Hepatocyte (in vitro differentiated cells): Measurements from ENCODE around the gene ZNF652. TPM values are rescaled to one million over a fixed set of nuclear protein-coding genes. Genes with fewer than 3 reads are reported as not detected.

Experiments
- DNase-seq: peaks from one replicate; pipeline ENCODE4 v3.0.0-alpha.2; 2016; ENCODE audit warnings: low spot score
- H2AFZ ChIP-seq: fragments of 200-600 bp; sonication (generic); 2 replicates; pipeline ENCODE4 v1.6.0; 2016; ENCODE audit warnings: antibody characterized with exemption, mild to moderate bottlenecking
- H3K27ac ChIP-seq: fragments of 200-600 bp; sonication (generic); 2 replicates; pipeline ENCODE4 v1.5.1; 2016; ENCODE audit warnings: mild to moderate bottlenecking
- H3K27me3 ChIP-seq: fragments of 200-600 bp; sonication (generic); 2 replicates; pipeline ENCODE4 v1.6.1; 2016
- H3K36me3 ChIP-seq: fragments of 200-600 bp; sonication (generic); replicated peaks from 2 replicates; pipeline ENCODE4 v1.5.1; 2016; ENCODE audit warnings: low read depth; ENCODE audit not compliant: insufficient read depth
- H3K4me1 ChIP-seq: fragments of 200-600 bp; sonication (generic); 2 replicates; pipeline ENCODE4 v1.5.1; 2016; ENCODE audit warnings: mild to moderate bottlenecking, moderate library complexity; ENCODE audit not compliant: insufficient read depth
- H3K4me2 ChIP-seq: fragments of 200-600 bp; sonication (generic); 2 replicates; pipeline ENCODE4 v1.6.0; 2016
- H3K4me3 ChIP-seq: fragments of 200-600 bp; sonication (generic); 2 replicates; pipeline ENCODE4 v1.5.1; 2016; ENCODE audit warnings: mild to moderate bottlenecking
- H3K79me2 ChIP-seq: fragments of 200-600 bp; sonication (generic); 2 replicates; pipeline ENCODE4 v1.6.0; 2017; ENCODE audit warnings: mild to moderate bottlenecking
- H3K9me2 ChIP-seq: fragments of 200-600 bp; sonication (generic); replicated peaks from 2 replicates; pipeline ENCODE4 v1.6.0; 2017; ENCODE audit warnings: mild to moderate bottlenecking; ENCODE audit not compliant: insufficient read depth
- H3K9me3 ChIP-seq: fragments of 200-600 bp; sonication (generic); 2 replicates; pipeline ENCODE4 v1.5.1; 2016; ENCODE audit warnings: low read depth, mild to moderate bottlenecking
- H4K20me1 ChIP-seq: fragments of 200-600 bp; sonication (generic); 2 replicates; pipeline ENCODE4 v1.6.0; 2016; ENCODE audit warnings: mild to moderate bottlenecking; ENCODE audit not compliant: insufficient read depth, poor library complexity, severe bottlenecking
- CTCF ChIP-seq: fragments of 200-600 bp; sonication (generic); IDR thresholded peaks from 2 replicates; pipeline ENCODE4 v1.5.1; 2016; ENCODE audit warnings: antibody characterized with exemption, mild to moderate bottlenecking; ENCODE audit not compliant: poor library complexity
- EZH2 ChIP-seq: fragments of 200-600 bp; sonication (generic); IDR thresholded peaks from 2 replicates; pipeline ENCODE4 v1.6.1; 2016; ENCODE audit warnings: antibody characterized with exemption, mild to moderate bottlenecking, borderline replicate concordance
- EZH2phosphoT487 ChIP-seq: fragments of 200-600 bp; sonication (generic); IDR thresholded peaks from one replicate; pipeline ENCODE4 v1.6.1; 2018; ENCODE audit warnings: antibody characterized with exemption, mild to moderate bottlenecking, low read depth, moderate library complexity; ENCODE audit not compliant: unreplicated experiment, severe bottlenecking
- WGBS: methylation state at CpG from one replicate; pipeline ENCODE4 v1.1.6; 2016; ENCODE audit warnings: low lambda C conversion rate; ENCODE audit errors: missing lambda C conversion rate; 5-methylcytosine and 5-hydroxymethylcytosine counted together
- polyA plus RNA-seq: library from polyadenylated mRNA; unstranded; fragments of >200 nt; fragmentation: Nextera tagmentation; extraction: Ambion mirVana; gene quantifications from 2 replicates; pipeline ENCODE4 v1.2.1, GENCODE V29; 2016
- total RNA-seq: library from RNA; depleted of rRNA; stranded (reverse); fragments of >200 nt; gene quantifications from 2 replicates; pipeline ENCODE4 v1.2.3, GENCODE V29; 2014

The ZNF652 gene
- total and polyA plus RNA-seq, 2 experiments from 2014 or later, result 23.0 to 55.6 TPM

DNA sequence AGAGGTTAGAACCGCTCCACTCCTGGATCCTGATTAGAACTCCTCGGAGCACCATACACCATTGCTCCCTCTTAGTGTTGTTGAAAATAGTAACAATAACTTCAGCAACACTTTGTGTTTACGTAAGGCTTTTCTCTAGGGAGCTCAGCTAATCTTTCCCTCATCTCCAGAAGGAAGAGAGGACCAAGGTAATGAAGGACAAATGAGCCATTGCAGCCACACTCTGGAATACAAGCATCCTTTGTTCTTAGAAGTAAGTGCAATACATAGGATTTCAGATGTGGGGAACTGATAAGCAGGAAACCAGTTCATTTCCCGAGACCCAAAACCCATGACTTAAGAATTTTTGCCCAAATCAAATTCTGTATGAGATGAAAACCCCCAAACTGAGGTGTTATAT lies 22.9 kb upstream of the ZNF652 start:
- TF ChIP-seq EZH2phosphoT487, result no peak
- TF ChIP-seq CTCF, result no peak
- no peak for TF ChIP-seq EZH2
- no peak overlapping the region for H2AFZ ChIP-seq

DNA sequence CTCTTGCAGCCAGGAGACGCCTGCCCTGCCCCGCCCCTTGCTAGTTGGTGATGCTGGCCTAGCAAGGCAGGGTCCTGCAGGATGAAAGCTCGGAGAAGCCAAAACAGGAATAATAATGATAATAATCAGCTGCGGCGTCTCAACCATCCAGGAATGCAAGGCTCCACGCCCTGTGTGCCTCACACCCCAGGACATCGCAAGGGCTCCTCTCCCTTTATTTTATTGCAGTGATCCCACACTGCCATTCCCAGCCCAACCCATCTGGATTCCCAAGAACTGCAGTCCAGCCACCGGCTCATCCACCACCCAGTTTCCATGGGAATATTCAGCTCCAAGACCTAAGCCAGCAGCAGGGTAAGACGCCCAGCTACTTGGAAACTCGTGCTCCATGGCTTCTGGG lies 21.0 kb upstream of the ZNF652 start:
- no peaks in the 10 kb centered on the region for H3K36me3 ChIP-seq
- H4K20me1 ChIP-seq, result no peaks in the 10 kb centered on the region
- H3K9me3 ChIP-seq, result no peaks in the 10 kb centered on the region
- no peak overlapping the region for H3K4me2 ChIP-seq
- 84% methylated on average over 10 of the region's 10 CpGs for WGBS
- no peak for TF ChIP-seq EZH2phosphoT487
- no peak for TF ChIP-seq EZH2
- TF ChIP-seq CTCF, result no peak
- H3K9me2 ChIP-seq, result no peaks in the 10 kb centered on the region
- H3K27me3 ChIP-seq, result no peaks in the 10 kb centered on the region
- no peak for DNase-seq
- no peak overlapping the region for H3K4me3 ChIP-seq
- no peak overlapping the region for H3K27ac ChIP-seq
- no peak overlapping the region for H2AFZ ChIP-seq
- H3K79me2 ChIP-seq, result no peaks in the 10 kb centered on the region
- H3K4me1 ChIP-seq, result no peaks in the 10 kb centered on the region

More for the DNA sequence above, 22.9 kb upstream of the ZNF652 start:
- Histone ChIP-seq H3K27me3 (no peaks in the 10 kb centered on the region), H3K9me3 (no peaks in the 10 kb centered on the region), H4K20me1 (no peaks in the 10 kb centered on the region), H3K4me2 (no peak overlapping the region), H3K27ac (no peak overlapping the region), H3K9me2 (no peaks in the 10 kb centered on the region), H3K79me2 (no peaks in the 10 kb centered on the region), H3K4me3 (no peak overlapping the region), H3K36me3 (no peaks in the 10 kb centered on the region), H3K4me1 (no peaks in the 10 kb centered on the region)
- WGBS, result 66% methylated on average over 4 of the region's 4 CpGs
- DNase-seq, result no peak

GRCh38 chr17:49382556-49382955 lies 20.5 kb upstream of the ZNF652 start:
- Histone ChIP-seq H3K4me2 (no peak overlapping the region), H4K20me1 (no peaks in the 10 kb centered on the region), H3K79me2 (no peaks in the 10 kb centered on the region), H3K9me3 (no peaks in the 10 kb centered on the region), H3K4me3 (no peak overlapping the region), H3K9me2 (no peaks in the 10 kb centered on the region), H3K27me3 (no peaks in the 10 kb centered on the region), H3K27ac (no peak overlapping the region), H2AFZ (no peak overlapping the region), H3K4me1 (no peaks in the 10 kb centered on the region), H3K36me3 (no peaks in the 10 kb centered on the region)
- TF ChIP-seq EZH2 (no peak), EZH2phosphoT487 (no peak), CTCF (no peak)
- 74% methylated on average over 7 of the region's 7 CpGs for WGBS
- no peak for DNase-seq

DNA sequence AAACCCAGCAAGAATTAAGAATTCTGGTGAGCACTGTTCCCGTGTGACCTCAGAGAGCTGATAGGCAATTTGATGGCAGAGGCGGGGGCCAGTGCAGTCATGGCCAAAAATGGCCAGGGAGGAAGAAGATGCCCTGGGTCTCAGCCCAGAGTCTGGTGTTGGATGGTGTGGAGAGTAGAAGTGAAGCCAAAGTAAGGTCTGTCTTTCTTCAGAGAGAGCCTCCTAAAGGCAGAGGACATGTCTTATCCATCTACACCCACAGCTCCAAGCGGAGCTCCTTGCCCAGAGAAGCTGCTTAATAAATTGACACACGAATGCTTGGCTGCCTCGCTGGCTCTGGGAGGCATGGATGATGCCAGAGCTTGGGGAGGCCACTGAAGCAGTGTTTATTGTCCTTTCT lies 19.7 kb upstream of the ZNF652 start:
- WGBS, result 86% methylated on average over 5 of the region's 5 CpGs
- no peaks in the 10 kb centered on the region for H3K79me2 ChIP-seq
- H3K4me2 ChIP-seq, result no peak overlapping the region
- H2AFZ ChIP-seq, result no peak overlapping the region
- H3K9me3 ChIP-seq, result no peaks in the 10 kb centered on the region
- H3K4me3 ChIP-seq, result no peak overlapping the region
- H3K36me3 ChIP-seq, result no peaks in the 10 kb centered on the region
- DNase-seq, result no peak
- TF ChIP-seq EZH2phosphoT487 (no peak), CTCF (no peak), EZH2 (no peak)
- no peaks in the 10 kb centered on the region for H3K27me3 ChIP-seq
- no peaks in the 10 kb centered on the region for H4K20me1 ChIP-seq
- no peak overlapping the region for H3K27ac ChIP-seq
- no peaks in the 10 kb centered on the region for H3K9me2 ChIP-seq
- no peaks in the 10 kb centered on the region for H3K4me1 ChIP-seq
